HEK293T (cell line): ENCODE data around the gene NEXMIF.

Source experiments
- FOXA1 ChIP-seq: fragments of 450-650 bp; IDR thresholded peaks from 2 replicates; pipeline ENCODE4 v1.6.1; 2016; ENCODE audit warnings: mild to moderate bottlenecking
- HDGF ChIP-seq: fragments of 450-650 bp; IDR thresholded peaks from 2 replicates; pipeline ENCODE4 v1.6.1; 2017; ENCODE audit warnings: antibody characterized with exemption, borderline replicate concordance
- L3MBTL2 ChIP-seq: fragments of 450-650 bp; conservative IDR thresholded peaks from 2 replicates; pipeline ENCODE4 v1.6.1; 2016; ENCODE audit warnings: mild to moderate bottlenecking

DNA sequence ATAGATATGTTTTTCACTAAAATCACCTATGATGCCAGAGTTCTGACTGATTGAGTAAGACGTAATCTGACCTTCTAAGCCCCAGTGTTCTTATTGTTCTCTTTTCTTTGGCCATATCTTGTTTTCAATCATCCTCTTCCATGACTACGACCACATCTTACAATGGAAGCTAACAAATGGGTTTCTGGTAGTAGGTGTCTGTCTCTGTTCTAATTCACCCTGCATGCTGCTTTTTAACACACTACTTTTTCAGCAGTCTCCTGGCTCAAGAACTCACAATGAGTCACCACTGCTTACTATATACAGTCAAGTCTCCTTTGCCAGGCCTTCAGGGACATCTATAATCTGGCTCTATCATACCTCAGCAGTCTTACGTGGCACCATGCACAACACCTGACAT is 146.1 kb downstream of the NEXMIF start:
- TF ChIP-seq HDGF (no peak), FOXA1 (no peak), L3MBTL2 (no peak)
